Kidney glomerular epithelial cell (primary cell): Measurements from ENCODE around the gene ICE2.

Experiments used
- DNase-seq: peaks from one replicate; lab custom pipeline; 2025; lab: John Stamatoyannopoulos, UW

The ICE2 gene

GRCh38 chr15:60390231-60390630 is 88.7 kb downstream of the ICE2 start:
- no peak for DNase-seq

DNA sequence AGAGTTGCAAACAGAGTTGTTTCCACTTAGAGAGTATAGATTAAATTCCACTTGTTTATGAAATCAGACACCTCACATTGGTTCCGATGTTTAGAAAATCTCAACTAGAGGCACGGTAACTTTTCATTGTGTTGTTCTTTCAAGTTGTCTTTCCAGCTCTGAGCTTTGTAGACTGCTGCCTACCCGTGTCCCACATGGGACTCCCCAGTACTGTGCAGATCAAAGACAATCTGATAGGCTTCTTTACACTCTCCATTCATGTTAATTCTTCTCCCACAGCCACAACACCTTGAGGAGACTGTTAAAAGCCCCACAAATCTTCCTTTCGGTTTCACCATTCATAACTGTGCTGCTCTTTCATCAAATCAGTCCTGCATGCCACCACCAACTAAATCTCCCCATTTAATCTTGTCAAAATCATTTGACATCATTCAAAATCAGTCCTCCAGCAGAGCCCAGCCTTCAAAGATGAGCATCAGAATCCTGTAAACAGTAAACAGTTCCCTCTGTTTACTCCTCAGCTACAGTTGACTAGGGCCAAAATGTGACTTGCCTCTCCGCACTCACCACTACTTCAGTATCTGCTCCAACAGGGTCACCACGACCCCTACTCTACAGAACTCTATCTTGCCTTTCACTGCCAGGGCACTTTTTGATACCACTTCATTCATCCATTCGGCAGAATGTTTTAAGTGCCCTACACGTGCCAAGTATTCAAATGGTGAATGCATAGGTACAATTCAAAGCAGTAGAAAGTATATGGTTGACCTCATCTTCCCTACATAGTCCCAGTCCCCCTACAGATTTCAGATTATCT is 89.5 kb downstream of the ICE2 start:
- no peak for DNase-seq

DNA sequence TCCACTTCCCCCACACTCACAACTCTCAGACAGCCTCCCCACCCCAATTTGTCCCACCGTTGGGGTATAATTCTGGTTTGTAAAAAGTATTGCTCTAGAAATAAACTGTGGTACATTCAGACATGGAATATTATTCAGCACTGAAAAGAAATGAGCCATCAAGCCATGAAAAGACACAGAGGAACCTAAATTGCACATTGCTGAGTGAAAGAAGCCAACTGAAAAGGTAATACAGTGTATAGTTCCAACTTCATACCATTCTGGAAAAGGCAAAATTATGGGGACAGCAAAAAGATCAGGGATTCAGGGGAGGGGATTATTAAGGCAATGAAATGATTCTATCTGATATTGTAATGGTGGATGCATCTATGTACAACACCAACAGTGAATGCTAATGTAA is 91.6 kb downstream of the ICE2 start:
- DNase-seq = no peak

DNA sequence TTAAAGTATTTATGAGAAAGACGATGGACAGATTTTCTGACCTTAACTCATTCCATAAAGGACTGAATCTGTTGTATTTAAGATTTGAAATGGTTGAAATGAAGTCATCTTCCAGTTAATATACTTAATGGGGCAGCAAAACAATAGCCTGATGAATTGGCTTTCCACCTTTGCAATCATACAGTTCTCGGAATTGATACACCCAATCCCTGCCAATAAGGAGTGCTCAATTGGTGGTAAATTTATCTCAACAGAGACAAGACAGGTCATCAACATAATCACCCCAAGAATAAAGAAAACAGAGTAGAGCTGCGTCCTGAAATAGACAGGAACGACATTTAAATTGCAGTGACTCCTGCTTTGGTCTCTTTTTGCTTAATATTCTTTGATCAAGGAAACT is 92.3 kb downstream of the ICE2 start:
- no peak for DNase-seq

DNA sequence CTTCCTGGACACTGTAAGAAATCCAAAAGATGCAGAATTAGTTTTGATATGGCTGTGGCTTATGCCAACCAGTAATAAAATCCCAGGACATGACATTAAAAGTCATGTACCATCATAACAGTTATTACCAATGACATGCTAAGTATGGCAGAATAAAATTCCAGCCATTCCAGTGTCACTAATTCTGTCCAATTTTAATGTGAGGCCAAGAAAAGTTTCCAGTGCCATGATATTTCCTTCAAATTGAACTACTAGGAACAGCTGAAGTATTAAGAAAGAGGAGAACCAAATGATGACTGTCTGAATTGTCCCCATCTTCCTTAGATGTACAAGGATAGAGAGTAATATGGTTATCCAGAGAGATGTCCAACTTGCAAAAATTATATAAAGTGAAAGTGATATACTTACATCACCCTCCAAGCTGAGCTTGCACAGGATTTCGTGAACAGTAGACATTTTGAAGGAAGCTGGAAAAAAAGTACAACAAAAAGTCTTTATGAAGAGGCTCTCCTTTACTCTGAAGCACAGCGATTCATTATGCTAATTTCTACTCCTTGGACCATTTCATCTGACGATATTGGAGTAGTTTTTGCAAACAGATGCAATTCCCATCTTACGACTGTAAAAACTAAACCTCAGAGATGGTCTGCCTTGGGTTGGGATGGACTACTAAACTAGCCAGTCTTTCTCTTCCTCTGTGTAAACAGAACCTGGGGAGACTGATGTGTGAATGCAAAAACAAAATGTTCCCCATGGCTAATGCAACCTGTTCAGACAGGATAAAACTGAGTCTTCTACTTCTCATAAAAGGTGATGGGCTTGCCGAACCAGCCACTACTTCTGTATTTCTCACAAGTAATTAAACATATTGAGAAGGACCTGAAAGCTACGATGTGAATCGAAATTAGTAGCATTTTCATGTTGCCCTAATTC is 93.1 kb downstream of the ICE2 start:
- no peak for DNase-seq

GRCh38 chr15:60384526-60385126 is 94.3 kb downstream of the ICE2 start:
- DNase-seq = no peak

- no peak for DNase-seq
These were observed 94.9 kb downstream of the ICE2 start for GRCh38 chr15:60384053-60384452.

GRCh38 chr15:60382773-60383674 is 95.9 kb downstream of the ICE2 start:
- no peak for DNase-seq

DNA sequence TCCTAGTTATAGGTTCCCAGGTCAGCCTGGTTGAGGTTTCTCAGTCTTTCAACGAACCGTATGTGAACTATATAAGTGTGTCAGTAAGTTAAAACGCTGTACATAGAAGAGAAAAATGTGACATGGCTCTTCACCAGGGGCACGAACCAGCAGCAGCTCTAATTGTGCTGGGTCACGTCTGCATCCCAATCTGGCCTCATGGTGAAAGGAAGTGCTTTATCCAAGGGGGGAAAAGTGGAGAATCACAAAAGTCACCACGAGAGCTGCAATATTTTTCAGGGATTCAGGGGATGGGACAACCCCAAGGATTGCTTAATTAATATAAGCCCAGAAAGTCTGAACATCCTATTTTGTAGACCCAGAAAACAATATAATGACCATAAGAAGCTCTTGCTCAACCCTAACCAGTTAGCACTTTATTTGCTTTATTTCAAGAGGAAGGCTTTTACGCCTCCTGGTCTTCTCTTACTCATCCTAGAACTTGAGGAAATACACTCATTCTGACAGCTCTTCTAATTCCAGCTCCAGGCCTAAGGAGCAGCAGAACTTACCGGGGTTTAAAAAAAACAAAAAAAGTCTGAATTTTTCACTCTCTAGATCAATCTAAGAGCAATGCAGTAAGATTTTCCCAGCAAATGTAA is 97.7 kb downstream of the ICE2 start:
- no peak for DNase-seq

GRCh38 chr15:60379525-60380274 is 99.2 kb downstream of the ICE2 start:
- peak; percentile 30 for DNase-seq

DNA sequence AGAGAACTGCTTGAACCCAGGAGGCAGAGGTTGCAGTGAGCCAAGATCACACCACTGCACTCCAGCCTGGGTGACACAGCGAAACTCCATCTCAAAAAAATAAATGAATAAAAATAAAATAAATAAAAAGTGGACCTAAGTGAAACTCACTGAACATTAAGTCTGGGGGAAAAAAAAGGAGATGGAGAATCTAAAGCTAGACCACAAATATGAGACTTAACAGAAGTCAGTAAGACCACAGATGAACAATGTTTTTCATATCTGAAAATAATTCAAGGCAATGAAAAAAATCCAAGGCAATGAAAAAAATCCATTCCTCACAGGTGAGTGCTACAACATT is 99.8 kb downstream of the ICE2 start:
- DNase-seq = no peak

DNA sequence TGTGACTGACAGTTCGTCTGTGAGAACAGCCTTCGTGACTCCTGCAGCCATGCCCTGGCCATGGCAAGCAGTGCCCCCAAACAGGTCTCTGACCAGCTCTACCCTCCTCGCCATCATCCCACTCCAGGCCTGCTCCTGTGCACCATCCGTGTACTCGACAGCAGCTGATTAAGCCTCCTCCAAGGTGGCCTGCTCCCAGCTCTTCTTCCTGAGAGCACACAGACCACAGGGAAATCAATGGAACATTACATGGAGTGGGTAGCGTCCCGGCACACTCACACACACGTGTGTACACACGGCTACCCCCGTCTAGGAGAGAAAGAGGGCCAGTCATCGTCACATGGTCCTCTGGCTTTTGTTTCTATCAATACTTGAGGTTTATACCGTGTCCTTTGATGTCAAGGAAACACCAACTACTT is 102.3 kb downstream of the ICE2 start:
- DNase-seq = no peak

- no peak for DNase-seq
These were observed 103.6 kb downstream of the ICE2 start for GRCh38 chr15:60375306-60375705.

DNA sequence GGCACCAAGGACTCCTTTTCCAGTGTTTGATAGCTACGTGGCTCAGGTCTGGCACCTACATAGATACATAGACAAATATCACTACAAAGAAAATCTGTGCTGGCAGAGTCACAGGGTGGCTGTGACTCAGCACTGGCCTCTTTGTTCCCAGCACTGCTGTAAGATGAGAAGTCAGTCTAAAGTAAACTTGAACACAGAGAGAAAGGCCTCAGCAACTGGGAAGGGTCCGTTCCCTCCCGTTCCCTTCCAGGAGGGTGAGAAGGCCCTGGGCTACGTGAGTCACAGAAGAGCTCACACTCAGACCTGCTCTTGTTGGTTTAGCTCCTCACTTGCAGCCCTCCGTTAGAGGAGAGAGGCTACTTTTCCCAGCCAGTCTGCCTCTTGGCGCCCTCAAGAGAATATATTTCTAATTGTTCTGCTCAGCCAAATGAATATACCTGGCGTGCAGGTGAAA is 104.3 kb downstream of the ICE2 start:
- peak; percentile 94 for DNase-seq

GRCh38 chr15:60374209-60374608 is 104.7 kb downstream of the ICE2 start:
- no peak for DNase-seq

DNA sequence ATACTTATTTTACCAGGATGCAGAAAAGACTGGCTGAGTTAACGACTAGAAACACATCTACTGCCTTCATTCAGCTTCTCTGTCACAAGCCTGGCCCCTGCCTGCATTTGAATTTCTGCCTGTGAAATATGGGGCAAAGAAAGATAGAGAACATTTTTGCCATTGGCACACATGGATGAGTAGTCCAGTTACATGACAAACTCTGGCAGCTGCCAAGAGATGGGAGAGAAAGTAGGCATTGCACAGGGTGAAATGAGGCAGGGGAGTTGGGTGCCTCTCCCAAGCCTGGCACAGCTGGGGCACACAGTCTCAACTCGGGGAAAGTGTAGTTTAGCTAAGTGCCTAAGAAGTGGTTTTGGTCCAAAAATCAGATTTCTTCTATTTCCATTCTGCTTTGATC is 105.2 kb downstream of the ICE2 start:
- no peak for DNase-seq

GRCh38 chr15:60373327-60373726 is 105.6 kb downstream of the ICE2 start:
- no peak for DNase-seq

DNA sequence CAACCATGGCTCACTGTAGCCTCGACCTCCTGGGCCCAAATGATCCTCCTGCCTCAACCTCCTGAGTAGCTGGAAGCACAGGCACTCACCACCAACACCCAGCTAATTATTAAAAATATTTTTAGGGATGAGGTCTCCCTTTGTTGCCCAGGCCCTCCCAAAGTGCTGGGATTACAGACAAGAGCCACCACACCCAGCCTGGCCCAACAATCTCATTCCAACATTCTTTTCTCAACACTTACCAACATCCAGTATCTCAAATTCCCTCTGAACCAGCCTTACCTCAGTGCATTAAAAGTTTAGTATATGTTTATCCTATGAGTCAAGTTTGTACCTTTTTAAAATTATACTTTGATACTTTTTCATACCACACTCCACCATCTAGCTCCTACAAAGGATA is 106.2 kb downstream of the ICE2 start:
- no peak for DNase-seq

GRCh38 chr15:60372227-60372626 is 106.7 kb downstream of the ICE2 start:
- no peak for DNase-seq
